ENCODE data around the gene WBP11. TPM values are rescaled to one million over a fixed set of nuclear protein-coding genes. Genes with fewer than 3 reads are reported as not detected.

Gene WBP11
- total RNA-seq, 2 donors from 2014 or later: 19.9 to 21.9 TPM

GRCh38 chr12:14841761-14842160 is 38.5 kb upstream of the WBP11 start:
- Histone ChIP-seq H3K4me3 (peak overlapping the region; percentile 24 to 38), H3K36me3 (no peaks in the 10 kb centered on the region), H3K27me3 (no peaks in the 10 kb centered on the region), H3K9me3 (peaks cover 0 to 4% of the 10 kb centered on the region in 2 donors), H3K4me1 (peaks cover 0 to 62% of the 10 kb centered on the region in 2 donors), H3K27ac (peak overlapping the region; percentile 76 to 78)
- no peak for TF ChIP-seq CTCF (IDR thresholded peaks at IDR 0.05)
- peak; percentile 84 for DNase-seq (ENCODE audit: low spot score)

- DNase-seq (ENCODE audit: low spot score): no peak
- H3K36me3 ChIP-seq: no peaks in the 10 kb centered on the region
- H3K4me3 ChIP-seq: no peak overlapping the region
- H3K4me1 ChIP-seq: peaks cover 0 to 59% of the 10 kb centered on the region in 2 donors
- H3K27me3 ChIP-seq: no peaks in the 10 kb centered on the region
- TF ChIP-seq CTCF (IDR thresholded peaks at IDR 0.05): no peak
- peak overlapping the region; percentile 76 to 78 for H3K27ac ChIP-seq
- peaks cover 0 to 4% of the 10 kb centered on the region in 2 donors for H3K9me3 ChIP-seq
These were observed 37.3 kb upstream of the WBP11 start for GRCh38 chr12:14840616-14841015.

GRCh38 chr12:14839262-14839661 is 36.0 kb upstream of the WBP11 start:
- H3K27ac ChIP-seq: no peak overlapping the region
- H3K27me3 ChIP-seq: no peaks in the 10 kb centered on the region
- TF ChIP-seq CTCF (IDR thresholded peaks at IDR 0.05): no peak
- H3K36me3 ChIP-seq: no peaks in the 10 kb centered on the region
- H3K9me3 ChIP-seq: peaks cover 0 to 4% of the 10 kb centered on the region in 2 donors
- H3K4me3 ChIP-seq: no peak overlapping the region
- peaks cover 0 to 67% of the 10 kb centered on the region in 2 donors for H3K4me1 ChIP-seq
- DNase-seq (ENCODE audit: low spot score): no peak

GRCh38 chr12:14836336-14837210 is 33.3 kb upstream of the WBP11 start:
- no peak for DNase-seq (ENCODE audit: low spot score)
- TF ChIP-seq CTCF (IDR thresholded peaks at IDR 0.05): no peak
- Histone ChIP-seq H3K4me3 (no peak overlapping the region), H3K4me1 (peaks cover 0 to 45% of the 10 kb centered on the region in 2 donors), H3K27ac (peak overlapping the region; percentile 38 to 59), H3K36me3 (no peaks in the 10 kb centered on the region), H3K9me3 (peaks cover 0 to 4% of the 10 kb centered on the region in 2 donors), H3K27me3 (no peaks in the 10 kb centered on the region)

GRCh38 chr12:14834509-14834908 is 31.2 kb upstream of the WBP11 start:
- peak overlapping the region; percentile 17 to 59 for H3K27ac ChIP-seq
- no peaks in the 10 kb centered on the region for H3K27me3 ChIP-seq
- no peak for DNase-seq (ENCODE audit: low spot score)
- TF ChIP-seq CTCF (IDR thresholded peaks at IDR 0.05): no peak
- H3K4me3 ChIP-seq: no peak overlapping the region
- peaks cover 0 to 32% of the 10 kb centered on the region in 2 donors for H3K4me1 ChIP-seq
- H3K36me3 ChIP-seq: no peaks in the 10 kb centered on the region
- H3K9me3 ChIP-seq: peaks cover 0 to 4% of the 10 kb centered on the region in 2 donors
